ENCODE results near the gene LCN10.
"Not testable (repeated sequence)": the region's sequence is repeated elsewhere in the genome, so short reads cannot be mapped to it uniquely, and the experiment has no call there.

LCN10 gene

DNA sequence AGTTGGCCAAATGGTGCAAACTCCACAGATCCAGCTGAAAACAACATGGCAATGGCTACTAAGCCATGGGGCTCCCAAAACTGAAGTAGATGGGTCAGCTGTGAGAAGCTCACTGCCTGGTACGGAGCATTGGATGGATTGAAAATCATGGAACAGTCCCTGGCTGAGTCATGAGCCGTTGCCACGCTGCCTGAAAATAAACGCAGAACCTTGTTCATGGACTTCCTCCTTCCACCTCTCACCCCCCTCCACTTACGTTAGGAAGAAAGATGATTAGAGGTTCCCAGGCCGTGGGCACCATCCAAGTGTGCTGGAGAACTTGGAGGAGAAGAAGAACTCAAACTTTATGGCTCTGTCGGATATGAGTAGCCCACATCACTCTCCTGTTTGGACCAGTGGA lies 37.2 kb downstream of the LCN10 start:
- Histone ChIP-seq H3K4ac (ENCODE audit: low read depth in 1 of 2, low read length in 2 of 2) (no peak overlapping the region), H3K36me3 (ENCODE audit: control insufficient read depth in 1 of 2, insufficient read depth in 2 of 2, low read depth in 1 of 2, low read length in 2 of 2) (no peaks in the 10 kb centered on the region), H2AFZ (ENCODE audit: low read depth, low read length) (no peak overlapping the region), H4K8ac (ENCODE audit: low read length) (no peak overlapping the region), H3K4me2 (ENCODE audit: low read length, poor library complexity, severe bottlenecking) (no peak overlapping the region), H2BK15ac (ENCODE audit: low read depth, poor library complexity, severe bottlenecking) (no peak overlapping the region), H3K9me3 (ENCODE audit: control insufficient read depth, low read length) (no peaks in the 10 kb centered on the region), H3K27me3 (ENCODE audit: control insufficient read depth in 1 of 2, insufficient read depth in 1 of 2, low read length in 2 of 2) (peaks cover 14 to 59% of the 10 kb centered on the region in 2 experiments), H2BK12ac (ENCODE audit: low read length in 2 of 2) (no peak overlapping the region), H3K4me3 (ENCODE audit: insufficient read depth in 1 of 2, low read depth in 1 of 2, low read length in 2 of 2) (no peak overlapping the region), H2BK120ac (ENCODE audit: low read depth, low read length) (no peak overlapping the region), H3K79me1 (replicated peaks; ENCODE audit: low read length, poor library complexity, severe bottlenecking) (no peaks in the 10 kb centered on the region), H3K9ac (ENCODE audit: low read length) (no peak overlapping the region), H2BK5ac (ENCODE audit: low read depth, low read length, poor library complexity, severe bottlenecking) (no peak overlapping the region), H3K14ac (ENCODE audit: low read length in 2 of 2) (no peak overlapping the region), H3K27ac (ENCODE audit: low read length, poor library complexity, severe bottlenecking) (no peak overlapping the region), H3K4me1 (ENCODE audit: control insufficient read depth, insufficient read depth, low read depth, low read length) (peaks cover under 1% of the 10 kb centered on the region), H4K91ac (ENCODE audit: low read length) (no peak overlapping the region), H3K18ac (ENCODE audit: low read depth in 1 of 2, low read length in 2 of 2) (no peak overlapping the region), H2AK5ac (ENCODE audit: low read length, severe bottlenecking) (no peak overlapping the region), H3K23ac (ENCODE audit: low read length in 2 of 2) (no peak overlapping the region)
- WGBS: 86% methylated on average over 4 of the region's 7 CpGs
- DNase-seq: no peak

DNA sequence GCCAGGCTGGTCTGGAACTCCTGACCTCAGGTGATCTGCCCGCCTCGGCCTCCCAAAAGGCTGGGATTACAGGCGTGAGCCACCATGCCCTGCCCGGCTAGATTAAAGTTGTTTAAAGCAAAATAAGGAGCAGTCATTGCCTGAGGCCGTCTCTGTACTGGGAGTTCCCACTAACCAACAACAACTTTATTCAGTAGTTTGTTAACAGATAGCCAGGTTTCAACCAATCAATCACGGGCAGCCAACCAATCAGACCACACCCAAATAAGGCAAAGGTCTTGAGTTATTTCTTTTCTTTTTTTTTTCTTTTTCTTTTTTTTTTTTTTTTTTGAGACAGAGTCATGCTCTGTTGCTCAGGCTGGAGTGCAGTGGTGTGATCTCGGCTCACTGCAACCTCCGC lies 38.0 kb downstream of the LCN10 start:
- not testable (repeated sequence) for H2BK12ac ChIP-seq (ENCODE audit: low read length in 2 of 2); H2AFZ ChIP-seq (ENCODE audit: low read depth, low read length); H3K4me2 ChIP-seq (ENCODE audit: low read length, poor library complexity, severe bottlenecking); H4K8ac ChIP-seq (ENCODE audit: low read length); H2AK5ac ChIP-seq (ENCODE audit: low read length, severe bottlenecking); H2BK5ac ChIP-seq (ENCODE audit: low read depth, low read length, poor library complexity, severe bottlenecking); H3K79me1 ChIP-seq (replicated peaks; ENCODE audit: low read length, poor library complexity, severe bottlenecking); H3K14ac ChIP-seq (ENCODE audit: low read length in 2 of 2); H3K18ac ChIP-seq (ENCODE audit: low read depth in 1 of 2, low read length in 2 of 2); H3K9ac ChIP-seq (ENCODE audit: low read length); H4K91ac ChIP-seq (ENCODE audit: low read length); H3K4me1 ChIP-seq (ENCODE audit: control insufficient read depth, insufficient read depth, low read depth, low read length); H3K9me3 ChIP-seq (ENCODE audit: control insufficient read depth, low read length); H3K36me3 ChIP-seq (ENCODE audit: control insufficient read depth in 1 of 2, insufficient read depth in 2 of 2, low read depth in 1 of 2, low read length in 2 of 2); H3K4me3 ChIP-seq (ENCODE audit: insufficient read depth in 1 of 2, low read depth in 1 of 2, low read length in 2 of 2); H3K23ac ChIP-seq (ENCODE audit: low read length in 2 of 2); DNase-seq; H3K27ac ChIP-seq (ENCODE audit: low read length, poor library complexity, severe bottlenecking); H2BK120ac ChIP-seq (ENCODE audit: low read depth, low read length); H2BK15ac ChIP-seq (ENCODE audit: low read depth, poor library complexity, severe bottlenecking); H3K4ac ChIP-seq (ENCODE audit: low read depth in 1 of 2, low read length in 2 of 2)
- H3K27me3 ChIP-seq (ENCODE audit: control insufficient read depth in 1 of 2, insufficient read depth in 1 of 2, low read length in 2 of 2): peaks cover 14 to 60% of the 10 kb centered on the region in 2 experiments
- WGBS: 94% methylated on average over 7 of the region's 8 CpGs

DNA sequence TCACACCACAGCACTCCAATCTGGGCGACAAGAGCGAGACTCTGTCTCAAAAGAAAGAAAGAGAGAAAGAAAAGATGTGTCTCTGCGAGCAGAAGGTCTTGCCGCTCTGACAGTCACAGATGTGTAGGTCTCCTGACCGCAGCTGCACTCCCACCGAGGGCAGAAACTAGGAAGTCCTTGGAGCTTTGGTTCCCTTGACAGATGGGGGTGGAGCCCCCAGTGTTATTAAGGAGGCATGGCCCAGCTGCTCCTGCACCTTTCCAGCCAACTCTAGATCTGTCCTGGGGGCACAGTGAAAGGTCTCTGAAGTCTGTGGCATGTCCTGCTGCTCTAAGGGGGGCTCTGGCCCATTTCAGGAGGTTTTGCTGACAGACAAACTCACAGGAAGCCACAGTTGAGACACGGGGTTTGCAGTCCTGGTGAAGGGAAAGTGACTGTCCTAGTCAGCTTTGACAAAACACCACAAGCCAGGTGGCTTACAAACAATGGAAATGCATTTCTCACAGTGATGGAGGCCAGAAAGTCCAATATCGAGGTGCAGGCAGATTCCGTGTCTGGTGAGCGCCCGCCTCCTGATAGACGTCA lies 39.4 kb downstream of the LCN10 start:
- no peak overlapping the region for H3K27ac ChIP-seq (ENCODE audit: low read length, poor library complexity, severe bottlenecking)
- H3K23ac ChIP-seq (ENCODE audit: low read length in 2 of 2): no peak overlapping the region
- H3K4me3 ChIP-seq (ENCODE audit: insufficient read depth in 1 of 2, low read depth in 1 of 2, low read length in 2 of 2): no peak overlapping the region

DNA sequence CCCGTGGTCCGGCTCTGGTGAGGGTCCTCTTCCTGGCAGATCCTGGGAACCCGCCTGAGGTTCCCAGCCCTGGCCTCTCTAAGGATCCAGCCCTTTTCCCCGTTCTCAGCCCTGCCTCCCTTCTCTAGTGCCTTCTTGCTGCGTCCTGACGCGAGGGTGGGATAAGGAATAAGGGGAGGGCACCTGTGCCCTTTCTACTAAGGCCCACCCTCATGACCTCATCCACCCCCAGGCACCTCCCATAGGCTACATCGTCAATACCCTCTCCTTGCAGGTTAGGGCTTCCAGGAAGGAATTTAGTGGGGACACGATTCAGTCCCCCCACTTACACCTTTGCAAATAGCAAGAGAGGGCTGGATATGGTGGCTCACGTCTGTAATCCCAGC lies 41.1 kb downstream of the LCN10 start:
- no peak overlapping the region for H3K4me2 ChIP-seq (ENCODE audit: low read length, poor library complexity, severe bottlenecking)
- no peaks in the 10 kb centered on the region for H3K36me3 ChIP-seq (ENCODE audit: control insufficient read depth in 1 of 2, insufficient read depth in 2 of 2, low read depth in 1 of 2, low read length in 2 of 2)
- no peak overlapping the region for H2BK5ac ChIP-seq (ENCODE audit: low read depth, low read length, poor library complexity, severe bottlenecking)
- no peak overlapping the region for H2AFZ ChIP-seq (ENCODE audit: low read depth, low read length)
- H4K91ac ChIP-seq (ENCODE audit: low read length): no peak overlapping the region
- no peak overlapping the region for H3K27ac ChIP-seq (ENCODE audit: low read length, poor library complexity, severe bottlenecking)
- H3K23ac ChIP-seq (ENCODE audit: low read length in 2 of 2): no peak overlapping the region
- H3K18ac ChIP-seq (ENCODE audit: low read depth in 1 of 2, low read length in 2 of 2): no peak overlapping the region
- H2AK5ac ChIP-seq (ENCODE audit: low read length, severe bottlenecking): no peak overlapping the region
- 47% methylated on average over 8 of the region's 10 CpGs for WGBS
- no peak overlapping the region for H3K14ac ChIP-seq (ENCODE audit: low read length in 2 of 2)
- no peak overlapping the region for H3K4ac ChIP-seq (ENCODE audit: low read depth in 1 of 2, low read length in 2 of 2)
- H2BK12ac ChIP-seq (ENCODE audit: low read length in 2 of 2): no peak overlapping the region
- H3K27me3 ChIP-seq (ENCODE audit: control insufficient read depth in 1 of 2, insufficient read depth in 1 of 2, low read length in 2 of 2): peaks cover 21 to 57% of the 10 kb centered on the region in 2 experiments
- no peaks in the 10 kb centered on the region for H3K9me3 ChIP-seq (ENCODE audit: control insufficient read depth, low read length)
- H2BK15ac ChIP-seq (ENCODE audit: low read depth, poor library complexity, severe bottlenecking): no peak overlapping the region
- no peak overlapping the region for H2BK120ac ChIP-seq (ENCODE audit: low read depth, low read length)
- H4K8ac ChIP-seq (ENCODE audit: low read length): no peak overlapping the region
- H3K79me1 ChIP-seq (replicated peaks; ENCODE audit: low read length, poor library complexity, severe bottlenecking): no peaks in the 10 kb centered on the region
- H3K4me1 ChIP-seq (ENCODE audit: control insufficient read depth, insufficient read depth, low read depth, low read length): peaks cover 8% of the 10 kb centered on the region
- H3K9ac ChIP-seq (ENCODE audit: low read length): no peak overlapping the region
- H3K4me3 ChIP-seq (ENCODE audit: insufficient read depth in 1 of 2, low read depth in 1 of 2, low read length in 2 of 2): no peak overlapping the region
- no peak for DNase-seq

More for the DNA sequence above, 39.4 kb downstream of the LCN10 start:
- Histone ChIP-seq H3K14ac (ENCODE audit: low read length in 2 of 2) (no peak overlapping the region), H4K8ac (ENCODE audit: low read length) (no peak overlapping the region), H2AK5ac (ENCODE audit: low read length, severe bottlenecking) (no peak overlapping the region), H4K91ac (ENCODE audit: low read length) (no peak overlapping the region), H2BK12ac (ENCODE audit: low read length in 2 of 2) (no peak overlapping the region), H3K9ac (ENCODE audit: low read length) (no peak overlapping the region), H2BK120ac (ENCODE audit: low read depth, low read length) (no peak overlapping the region), H2AFZ (ENCODE audit: low read depth, low read length) (no peak overlapping the region), H3K4ac (ENCODE audit: low read depth in 1 of 2, low read length in 2 of 2) (no peak overlapping the region), H3K9me3 (ENCODE audit: control insufficient read depth, low read length) (no peaks in the 10 kb centered on the region), H3K36me3 (ENCODE audit: control insufficient read depth in 1 of 2, insufficient read depth in 2 of 2, low read depth in 1 of 2, low read length in 2 of 2) (no peaks in the 10 kb centered on the region), H3K18ac (ENCODE audit: low read depth in 1 of 2, low read length in 2 of 2) (no peak overlapping the region), H3K4me1 (ENCODE audit: control insufficient read depth, insufficient read depth, low read depth, low read length) (no peaks in the 10 kb centered on the region), H3K79me1 (replicated peaks; ENCODE audit: low read length, poor library complexity, severe bottlenecking) (no peaks in the 10 kb centered on the region), H2BK5ac (ENCODE audit: low read depth, low read length, poor library complexity, severe bottlenecking) (no peak overlapping the region), H3K27me3 (ENCODE audit: control insufficient read depth in 1 of 2, insufficient read depth in 1 of 2, low read length in 2 of 2) (peaks cover 14 to 59% of the 10 kb centered on the region in 2 experiments), H3K4me2 (ENCODE audit: low read length, poor library complexity, severe bottlenecking) (no peak overlapping the region), H2BK15ac (ENCODE audit: low read depth, poor library complexity, severe bottlenecking) (no peak overlapping the region)
- 87% methylated on average over 12 of the region's 12 CpGs for WGBS
- no peak for DNase-seq
